Stimulated activated CD8-positive, alpha-beta memory T cell treated with anti-CD3 and anti-CD28 coated beads, Interleukin-15, amount 100 ng/mL, for 24 hours (primary cell): ENCODE data around the gene LINC01488.

Experiments
- DNase-seq: peaks from one replicate; pipeline ENCODE4 v3.0.0-alpha.2; 2020; ENCODE audit warnings: low read depth

Gene LINC01488

GRCh38 chr11:69510471-69511357, 29.3 kb downstream of the LINC01488 start:
- DNase-seq = no peak

DNA sequence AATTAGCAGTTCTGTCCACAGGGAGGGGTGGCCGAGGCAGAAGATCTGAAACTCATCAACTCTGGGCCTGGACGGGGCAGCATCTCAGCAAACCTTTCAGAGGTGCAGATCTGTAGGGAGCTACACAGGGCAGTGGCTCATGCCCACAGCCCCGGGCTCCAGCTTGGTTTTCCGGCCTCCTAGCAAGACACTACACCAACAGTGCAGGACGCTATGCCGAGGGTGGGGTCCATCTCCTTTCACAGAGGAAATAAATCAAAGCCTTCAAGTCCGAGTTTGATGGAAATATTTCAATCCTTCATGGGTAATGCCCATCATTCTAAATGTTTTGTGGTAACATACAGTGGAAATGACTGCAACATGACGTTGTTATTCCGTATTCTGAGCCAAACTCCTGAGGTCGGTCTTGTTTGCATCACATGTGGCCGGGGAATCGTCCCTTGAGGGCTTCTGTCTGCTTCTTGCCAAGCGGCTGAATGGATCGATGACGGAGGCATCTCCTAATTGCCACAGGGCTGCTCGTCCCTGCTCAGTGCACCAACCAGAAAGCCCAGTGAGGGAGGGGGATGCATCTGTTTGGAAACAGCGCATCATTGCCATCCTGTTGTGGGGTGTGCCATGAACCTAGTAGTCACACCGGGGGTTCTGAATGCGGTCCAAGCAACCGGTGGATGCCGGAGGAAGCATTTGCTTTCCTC, 30.0 kb downstream of the LINC01488 start:
- no peak for DNase-seq

GRCh38 chr11:69512136-69512535, 30.7 kb downstream of the LINC01488 start:
- no peak for DNase-seq

GRCh38 chr11:69512790-69513189, 31.3 kb downstream of the LINC01488 start:
- no peak for DNase-seq

DNA sequence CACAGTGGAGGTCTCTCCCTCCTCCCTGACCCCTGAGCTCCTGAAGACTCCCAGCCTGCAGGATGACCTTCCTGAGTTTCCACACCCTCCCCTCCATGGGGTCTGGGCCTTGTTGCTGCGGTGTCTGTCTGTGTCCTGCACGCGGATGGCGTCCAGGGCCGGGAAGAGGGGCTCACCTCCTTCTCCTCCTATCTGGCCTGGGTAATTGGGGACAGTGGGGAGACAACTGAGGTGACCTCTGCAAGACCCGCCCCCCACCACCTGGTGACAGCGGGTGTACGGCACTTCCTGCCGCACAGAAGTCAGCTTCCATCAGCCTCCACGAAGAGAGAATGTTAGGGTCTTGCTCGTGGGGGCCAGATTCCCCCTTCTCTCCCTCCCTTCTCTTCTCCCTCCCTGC, 31.7 kb downstream of the LINC01488 start:
- DNase-seq = no peak

GRCh38 chr11:69513663-69514224, 32.3 kb downstream of the LINC01488 start:
- no peak for DNase-seq

DNA sequence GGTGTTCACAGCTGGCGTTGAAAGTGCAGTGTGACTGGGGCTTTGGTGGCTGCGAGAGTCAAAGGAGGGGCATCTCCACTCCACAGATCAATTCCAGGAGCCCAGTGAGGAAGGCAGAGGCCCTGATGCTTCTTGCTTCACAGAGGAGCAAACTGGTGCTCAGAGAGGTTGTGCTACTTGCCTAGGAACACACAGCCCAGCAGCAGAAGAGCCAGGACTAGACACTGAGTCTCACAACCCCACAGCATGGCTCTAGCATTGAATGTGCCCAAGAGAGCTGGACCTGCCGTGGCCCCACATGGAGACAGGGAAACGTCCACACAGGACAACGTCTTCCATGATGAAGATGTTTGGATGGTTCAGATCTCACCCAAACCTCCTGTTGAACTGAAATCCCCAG, 33.3 kb downstream of the LINC01488 start:
- DNase-seq = no peak

- DNase-seq = no peak
Observed at GRCh38 chr11:69515271-69516245, 34.1 kb downstream of the LINC01488 start.

DNA sequence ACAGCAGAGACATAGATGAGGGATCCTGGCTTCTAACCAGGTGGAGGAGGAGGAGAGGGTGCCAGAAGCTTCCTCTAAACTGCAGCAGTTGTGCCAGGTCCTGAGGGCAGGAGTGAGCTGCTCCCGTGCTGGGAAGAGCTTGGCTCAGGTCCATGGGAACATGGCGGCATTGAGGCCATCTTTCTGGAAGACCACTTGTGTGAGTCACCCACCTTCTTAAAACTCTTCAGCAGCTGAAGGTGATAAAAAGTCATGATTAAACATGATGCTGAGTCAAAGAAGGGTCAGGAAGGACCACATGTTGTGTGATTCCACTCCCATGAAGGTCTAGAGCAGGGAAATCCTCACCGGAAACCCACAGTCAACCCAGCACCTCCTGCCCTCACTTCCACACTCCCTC, 35.1 kb downstream of the LINC01488 start:
- DNase-seq = no peak

DNA sequence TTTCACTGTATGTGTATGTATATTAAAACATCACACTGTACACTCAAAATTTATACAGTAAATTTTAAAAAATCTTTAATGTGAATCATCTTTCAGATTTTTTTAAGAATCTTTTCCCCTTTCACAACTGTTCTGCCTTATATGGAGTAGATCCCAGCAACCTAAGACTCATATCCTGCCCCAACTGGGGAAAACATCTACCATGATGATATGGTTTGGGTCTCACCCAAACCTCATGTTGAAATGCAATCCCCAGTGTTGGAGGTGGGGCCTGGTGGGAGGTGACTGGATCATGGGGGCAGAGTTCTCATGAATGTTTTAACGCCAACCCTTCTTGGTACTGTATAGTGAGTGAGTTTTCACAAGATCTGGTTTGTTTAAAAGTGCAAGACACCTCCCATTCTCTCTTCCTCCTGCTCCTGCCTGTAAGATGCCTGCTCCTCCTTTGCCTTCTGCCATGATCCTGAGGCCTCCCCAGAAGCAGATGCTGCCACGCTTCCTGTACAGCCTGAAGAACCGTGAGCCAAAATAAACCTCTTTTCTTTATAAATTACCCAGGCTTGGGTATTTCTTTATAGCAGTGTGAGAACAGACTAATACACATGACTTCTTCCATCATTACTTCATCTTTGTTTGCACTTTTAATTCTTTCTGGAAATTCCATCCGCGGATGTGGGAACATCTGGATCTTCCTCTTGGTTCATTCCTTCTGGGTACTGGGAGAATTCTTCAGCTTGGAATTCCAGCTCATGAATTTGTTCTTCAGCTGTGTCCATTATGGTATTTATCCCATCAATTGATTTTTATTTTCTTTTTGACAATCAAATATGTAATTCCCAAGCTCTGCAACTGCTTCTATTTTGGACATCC, 36.9 kb downstream of the LINC01488 start:
- DNase-seq = no peak

GRCh38 chr11:69520186-69520916, 38.9 kb downstream of the LINC01488 start:
- DNase-seq = no peak

- no peak for DNase-seq
Observed at GRCh38 chr11:69521457-69521856, 40.0 kb downstream of the LINC01488 start.

DNA sequence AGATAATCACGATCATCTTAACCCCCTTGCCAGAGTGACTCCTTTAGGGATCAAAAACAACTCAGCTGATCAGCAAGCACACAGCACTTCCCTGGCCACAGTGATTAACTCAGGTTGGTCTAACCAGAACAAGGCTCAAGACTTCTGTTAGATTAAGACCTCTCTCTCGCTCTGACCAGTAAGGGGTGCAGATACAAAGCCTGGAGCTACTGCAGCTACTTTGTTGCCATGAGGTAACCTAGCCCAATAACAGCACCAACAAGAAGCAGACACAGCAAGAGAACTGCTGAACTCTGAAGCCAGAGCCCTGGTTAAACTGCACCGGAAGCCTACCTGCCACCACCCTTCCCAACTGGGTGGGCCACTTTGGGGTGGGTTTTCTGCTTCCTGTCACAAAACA, 42.0 kb downstream of the LINC01488 start:
- DNase-seq = no peak

DNA sequence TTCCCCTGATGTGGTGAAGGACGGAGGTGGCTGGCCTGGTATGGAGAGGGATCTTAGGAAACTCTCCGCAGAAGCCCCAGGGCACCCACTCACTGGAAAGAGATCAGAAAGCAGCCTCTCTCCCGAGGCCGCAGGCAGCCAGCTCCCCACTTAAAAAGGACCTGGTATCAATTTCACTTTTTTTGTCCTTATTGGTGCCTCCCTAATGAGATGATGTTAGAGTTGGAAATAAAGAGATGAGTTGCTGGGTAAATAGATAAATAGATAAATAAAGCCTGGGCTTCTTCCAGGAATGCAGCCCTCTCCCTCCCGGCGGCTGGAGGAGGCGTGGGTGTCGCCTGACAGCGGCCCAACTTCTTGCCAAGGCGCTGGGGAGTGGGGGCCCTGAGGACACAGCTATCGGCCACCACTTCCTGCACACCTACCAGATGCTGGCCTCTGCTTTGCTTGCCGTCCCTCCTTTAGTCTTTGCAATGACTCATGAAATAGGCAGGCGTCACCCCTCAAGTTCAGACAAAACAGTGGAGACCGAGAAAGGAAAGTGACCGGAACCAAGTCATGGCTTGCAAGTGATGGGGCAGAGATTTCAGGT, 42.9 kb downstream of the LINC01488 start:
- DNase-seq = no peak

DNA sequence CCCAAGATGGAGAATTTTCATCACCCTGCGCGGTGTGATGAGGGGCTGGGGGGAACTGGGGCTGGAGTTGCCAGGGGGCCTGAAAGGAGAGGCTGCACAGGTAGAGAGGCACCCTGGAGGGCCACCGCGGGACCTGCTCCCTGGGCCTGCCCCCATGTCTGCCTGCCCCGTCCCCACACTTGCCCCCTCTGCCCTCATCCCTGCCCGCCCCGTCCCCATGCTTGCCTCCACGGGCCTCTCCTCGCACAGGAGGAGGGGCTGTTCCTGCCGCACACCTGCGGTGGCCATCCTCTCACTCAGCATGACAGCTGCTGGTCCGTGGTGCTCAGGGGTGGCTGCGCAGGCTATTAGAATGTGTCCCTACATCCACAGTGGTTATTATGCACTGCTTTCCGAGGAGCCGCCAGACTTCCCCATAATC, 43.5 kb downstream of the LINC01488 start:
- no peak for DNase-seq

DNA sequence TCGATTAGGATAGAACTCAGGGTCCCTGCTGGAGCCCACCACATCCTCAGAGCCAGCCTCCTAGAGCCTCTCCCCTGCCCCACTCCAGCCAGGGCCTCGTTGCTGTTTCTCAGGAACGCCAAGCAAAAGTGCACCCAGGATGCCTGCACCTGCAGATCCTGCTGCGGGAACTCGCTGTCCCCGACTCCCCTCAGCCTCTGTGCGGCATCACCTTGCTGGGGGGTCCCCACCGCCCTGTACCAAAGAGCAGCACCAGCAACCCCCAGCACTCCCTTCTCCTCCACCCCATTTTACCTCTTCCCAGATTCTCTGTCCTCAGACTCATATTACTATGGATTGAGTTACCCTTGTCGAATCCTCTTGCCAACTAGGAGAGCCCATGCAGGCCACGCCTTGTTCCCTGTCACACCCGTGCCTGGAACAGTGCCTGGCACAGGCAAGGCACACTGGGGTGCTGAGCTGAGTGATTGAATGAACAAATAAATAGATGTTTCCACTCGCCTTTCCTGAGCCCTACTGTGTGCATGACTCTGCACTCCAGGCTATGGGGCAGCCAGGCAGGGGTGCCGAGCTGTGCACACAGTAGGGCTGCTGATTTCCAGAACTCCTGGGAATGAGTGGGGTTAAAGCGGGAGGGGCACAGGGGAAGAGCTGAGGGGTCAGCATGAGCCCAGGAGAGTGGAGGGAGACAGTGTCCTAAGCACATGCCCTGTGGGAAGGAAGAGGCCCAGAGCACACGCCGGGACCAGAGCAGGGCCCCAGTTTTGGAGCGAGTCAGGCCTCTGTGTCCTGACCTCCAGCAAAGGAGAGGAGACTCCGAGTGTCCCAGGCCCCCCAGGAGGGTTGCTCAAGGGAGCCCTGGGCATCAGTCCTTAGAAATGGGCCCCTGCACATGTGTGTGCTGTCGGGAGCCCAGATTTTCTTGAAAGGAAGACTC, 44.3 kb downstream of the LINC01488 start:
- DNase-seq = no peak

DNA sequence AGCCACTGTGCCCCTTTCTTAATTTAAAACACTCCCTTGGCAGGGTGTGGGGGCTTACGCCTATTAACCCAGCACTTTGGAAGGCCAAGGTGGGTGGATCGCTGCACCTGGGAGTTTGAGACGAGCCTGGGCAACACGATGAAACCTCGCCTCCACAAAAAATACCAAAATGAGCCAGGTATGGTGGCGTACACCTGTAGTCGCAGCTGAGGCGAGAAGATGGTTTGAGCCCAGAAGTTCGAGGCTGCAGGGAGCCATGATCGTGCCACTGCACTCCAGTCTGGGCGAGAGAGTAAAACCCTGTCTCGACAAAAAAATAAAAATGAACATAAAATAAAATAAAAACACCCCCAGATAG, 45.0 kb downstream of the LINC01488 start:
- DNase-seq = no peak

- DNase-seq = no peak
Observed at GRCh38 chr11:69529001-69529400, 47.5 kb downstream of the LINC01488 start.
